Stomach (tissue), 9 donors: Measurements from ENCODE around the gene CEP112. TPM values are rescaled to one million over a fixed set of nuclear protein-coding genes. Genes with fewer than 3 reads are reported as not detected.

ENCODE experiments used
- DNase-seq, 2 donors: peaks; one replicate each; pipeline versions ENCODE4 v3.0.0 to v3.0.0-alpha.2; 2013 to 2019
- H3K27ac ChIP-seq, 5 donors: fragments of 200-600 bp in 4 of 5; sonication (generic) in 4 of 5; one replicate each; pipeline ENCODE4 v1.5.1; 2013 to 2019; ENCODE audit warnings: mild to moderate bottlenecking in 1 of 5, moderate library complexity in 1 of 5
- H3K27me3 ChIP-seq, 3 donors: fragments of 200-600 bp; sonication (generic); one replicate each; pipeline ENCODE4 v1.5.1; 2017 to 2019; ENCODE audit warnings: mixed run types in 1 of 3
- H3K36me3 ChIP-seq, 4 donors: fragments of 200-600 bp; sonication (generic); 1 replicate in 3 of 4; 2 replicates in 1 of 4; pipeline ENCODE4 v1.5.1; 2016 to 2019
- H3K4me1 ChIP-seq, 4 donors: fragments of 200-600 bp; sonication (generic); one replicate each; pipeline ENCODE4 v1.5.1; 2016 to 2019
- H3K4me3 ChIP-seq, 4 donors: fragments of 200-600 bp; sonication (generic) in 3 of 4; one replicate each; pipeline ENCODE4 v1.5.1; 2016 to 2019; ENCODE audit warnings: mild to moderate bottlenecking in 1 of 4
- H3K9me3 ChIP-seq, 4 donors: fragments of 200-600 bp; sonication (generic); one replicate each; pipeline ENCODE4 v1.5.1; 2016 to 2019
- CTCF ChIP-seq, 7 experiments: fragments of 450-650 bp in 4 of 7; fragments of 200-600 bp in 3 of 7; sonication (generic) in 3 of 7; IDR thresholded peaks; one replicate each; pipeline ENCODE4 v1.5.1; 2016 to 2019; ENCODE audit warnings: antibody characterized with exemption in 7 of 7, control low read depth in 2 of 7, mild to moderate bottlenecking in 1 of 7
- EP300 ChIP-seq: sonication (generic); formaldehyde crosslinking; IDR thresholded peaks from one replicate; pipeline ENCODE4 v1.6.1; 2017; ENCODE audit warnings: antibody characterized with exemption
- POLR2A ChIP-seq, 4 donors: fragments of 450-650 bp; IDR thresholded peaks; one replicate each; pipeline ENCODE4 v1.6.1; 2016; ENCODE audit warnings: antibody characterized with exemption in 4 of 4, control low read depth in 2 of 4, mild to moderate bottlenecking in 1 of 4, moderate library complexity in 1 of 4
- POLR2AphosphoS5 ChIP-seq, 3 donors: sonication (generic); formaldehyde crosslinking; IDR thresholded peaks; one replicate each; pipeline ENCODE4 v1.6.1; 2016; ENCODE audit warnings: antibody characterized with exemption in 3 of 3
- WGBS, 5 donors: extraction: QIAGEN DNeasy Blood & Tissue Kit in 3 of 5; methylation state at CpG; one replicate each; pipeline versions ENCODE4 v1.1.5 to v1.1.7; 2013 to 2018; 5-methylcytosine and 5-hydroxymethylcytosine counted together
- intact Hi-C: fragments of 100-400 bp; cut with DNase I; formaldehyde crosslinking; loops from one replicate; pipeline ENCODE4 v1.15.1; 2023; ENCODE audit warnings: low total_unique reads
- polyA plus RNA-seq, 3 donors: library from polyadenylated mRNA; stranded (reverse); fragments of 200-250 nt; gene quantifications; one replicate each; pipeline ENCODE4 v1.2.3, GENCODE V29; 2013
- total RNA-seq, 5 donors: library from RNA; depleted of rRNA; stranded (reverse); fragments of >200 nt; gene quantifications; one replicate each; pipeline versions ENCODE4 v1.1.0 to v1.2.3, GENCODE V29; 2014 to 2016
- donor health status: healthy with polysubstance abuse.
- donor health status: Bipolar disorder and iron deficiency.
- donor health status: healthy.

Gene CEP112
- total and polyA plus RNA-seq, 8 donors = 3.5 to 108 (median 13.3) TPM

DNA sequence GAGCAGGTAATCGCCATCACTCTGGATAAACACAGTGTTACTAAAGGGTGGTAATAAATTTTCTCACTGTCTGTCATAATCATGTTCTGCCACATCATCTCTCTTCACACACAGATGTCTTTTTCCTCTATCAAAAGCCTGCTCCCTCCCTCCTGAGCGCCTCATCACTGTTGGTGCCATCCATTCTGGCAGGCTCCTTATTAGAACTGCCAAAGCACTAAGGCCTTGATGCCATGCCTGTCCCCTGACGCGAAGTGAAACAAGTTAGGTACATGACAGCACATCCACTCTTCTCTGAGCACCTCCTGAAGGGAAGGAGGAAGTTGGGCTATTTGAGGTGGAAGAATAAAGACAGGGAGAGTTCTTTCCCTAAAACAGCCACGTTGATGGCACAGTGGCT is 592.3 kb downstream of the CEP112 start:
- WGBS, 5 donors = 81 to 85% (median 82%) methylated on average over 5 of the region's 5 CpGs
- no peak for DNase-seq
- Histone ChIP-seq H3K4me1 (peaks cover 0 to 8% (median 1%) of the 10 kb centered on the region in 4 donors), H3K27me3 (no peaks in the 10 kb centered on the region), H3K4me3 (no peak overlapping the region), H3K36me3 (no peaks in the 10 kb centered on the region), H3K9me3 (no peaks in the 10 kb centered on the region), H3K27ac (no peak overlapping the region)
- intact Hi-C loops = no loop called here
- TF ChIP-seq EP300 = no peak
- no peak for TF ChIP-seq CTCF (IDR thresholded peaks at IDR 0.05)

GRCh38 chr17:65598746-65599145 is 593.2 kb downstream of the CEP112 start:
- no peak for TF ChIP-seq EP300
- no peak for TF ChIP-seq POLR2AphosphoS5 (IDR thresholded peaks at IDR 0.05)
- TF ChIP-seq CTCF (IDR thresholded peaks at IDR 0.05) = no peak
- no peak for TF ChIP-seq POLR2A (IDR thresholded peaks at IDR 0.05)
- Histone ChIP-seq H3K9me3 (no peaks in the 10 kb centered on the region), H3K4me3 (no peak overlapping the region), H3K27me3 (no peaks in the 10 kb centered on the region), H3K4me1 (peaks cover 0 to 13% (median 7%) of the 10 kb centered on the region in 4 donors), H3K36me3 (no peaks in the 10 kb centered on the region), H3K27ac (no peak overlapping the region)
- 88 to 100% (median 96%) methylated on average over 1 of the region's 1 CpG for WGBS, 5 donors
- intact Hi-C loops = no loop called here
- DNase-seq = no peak

DNA sequence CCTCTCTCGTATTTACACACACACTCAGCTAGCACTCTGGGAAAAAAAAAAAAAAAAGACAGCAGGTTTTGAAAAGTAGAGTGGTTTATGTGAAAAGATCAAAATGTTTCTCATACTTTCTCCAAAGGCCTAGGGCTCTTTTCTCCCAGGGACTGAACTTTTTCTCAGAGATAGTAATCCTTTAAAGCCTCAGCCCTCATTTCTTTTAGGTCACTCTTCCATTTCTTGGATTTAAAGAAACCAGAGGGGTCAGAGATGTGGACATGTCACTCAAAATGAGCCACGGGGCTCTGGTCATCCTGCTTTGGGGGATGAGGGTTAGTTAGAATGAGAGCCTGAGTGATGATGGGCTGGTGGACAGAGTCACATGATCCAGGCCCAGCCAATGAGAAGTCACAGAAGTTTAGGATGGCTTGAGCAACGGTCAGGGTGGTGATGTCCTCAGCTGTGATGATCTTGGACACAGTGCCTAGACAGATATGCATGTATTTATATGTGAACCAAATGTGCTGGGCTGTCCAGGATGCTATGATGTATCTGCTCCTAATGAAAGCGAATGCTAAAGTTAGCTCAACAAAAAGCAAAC is 596.8 kb downstream of the CEP112 start:
- 58 to 66% (median 61%) methylated on average over 4 of the region's 4 CpGs for WGBS, 5 donors
- H3K9me3 ChIP-seq = no peaks in the 10 kb centered on the region
- no peaks in the 10 kb centered on the region for H3K36me3 ChIP-seq
- H3K27ac ChIP-seq = peak overlapping the region in 1 of 5 donors; percentile 32
- TF ChIP-seq CTCF (IDR thresholded peaks at IDR 0.05) = no peak
- no peak for TF ChIP-seq POLR2AphosphoS5 (IDR thresholded peaks at IDR 0.05)
- no peak for TF ChIP-seq EP300
- no peak for TF ChIP-seq POLR2A (IDR thresholded peaks at IDR 0.05)
- no peak overlapping the region for H3K4me3 ChIP-seq
- intact Hi-C loops = no loop called here
- DNase-seq = no peak
- peaks cover 0 to 13% (median 8%) of the 10 kb centered on the region in 4 donors for H3K4me1 ChIP-seq
- no peaks in the 10 kb centered on the region for H3K27me3 ChIP-seq

DNA sequence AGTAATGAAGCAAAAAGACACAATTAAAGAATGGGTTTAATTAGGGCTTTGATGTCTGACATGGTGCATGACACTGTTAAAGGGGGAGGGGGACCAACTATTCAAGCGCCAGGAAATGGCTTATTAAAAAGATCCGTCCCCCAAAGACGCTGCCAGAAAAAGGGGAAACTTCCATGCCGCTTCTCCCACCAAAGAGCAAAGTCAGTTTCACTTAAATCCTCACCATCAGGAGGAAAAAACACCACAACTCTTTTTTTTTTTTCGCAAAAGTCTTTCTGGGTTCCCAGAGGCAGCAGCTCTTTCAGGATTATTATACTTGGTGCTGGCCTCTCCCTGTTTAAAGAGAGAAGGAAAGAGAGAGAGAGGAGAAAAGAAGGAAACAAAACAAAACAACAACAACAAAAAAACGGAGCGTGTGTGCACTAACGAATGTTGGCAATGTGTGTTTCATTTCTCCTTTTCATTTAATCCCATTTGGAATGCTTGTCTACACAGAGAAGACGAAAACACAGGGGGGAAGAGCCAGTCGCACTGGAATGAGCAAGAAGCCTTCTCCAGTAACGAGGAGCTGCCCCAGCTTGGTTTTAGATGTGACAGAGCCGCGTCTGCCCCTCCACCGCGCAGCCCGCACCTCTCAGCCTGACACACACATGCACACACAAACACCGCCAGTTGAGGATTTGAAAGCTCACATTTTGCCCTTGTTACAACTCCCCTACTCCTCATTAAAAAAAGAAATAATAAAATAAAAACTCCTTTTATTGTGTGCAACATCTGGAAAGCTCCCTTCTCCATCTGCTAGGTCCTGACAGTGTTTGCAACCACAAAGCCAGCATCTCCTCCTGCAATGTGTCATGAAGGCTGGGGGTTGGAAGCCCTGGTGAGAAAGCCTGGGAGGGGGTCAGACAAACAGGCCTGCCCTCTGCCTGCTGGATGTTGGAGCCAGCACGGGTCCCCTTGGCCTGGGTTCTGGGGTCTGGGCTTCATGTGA is 597.8 kb downstream of the CEP112 start:
- Histone ChIP-seq H3K4me3 (peak overlapping the region in 3 of 4 donors; percentile 2 to 19 (median 16)), H3K4me1 (peaks cover 0 to 17% (median 10%) of the 10 kb centered on the region in 4 donors), H3K27ac (peak overlapping the region in 2 of 5 donors; percentile 14 to 32), H3K27me3 (no peaks in the 10 kb centered on the region), H3K36me3 (no peaks in the 10 kb centered on the region), H3K9me3 (no peaks in the 10 kb centered on the region)
- peak in 1 of 2 donors; percentile 45 for DNase-seq
- intact Hi-C loops = no loop called here
- 41 to 63% (median 55%) methylated on average over 18 of the region's 18 CpGs for WGBS, 5 donors
- no peak for TF ChIP-seq EP300
- TF ChIP-seq POLR2AphosphoS5 (IDR thresholded peaks at IDR 0.05) = no peak
- no peak for TF ChIP-seq POLR2A (IDR thresholded peaks at IDR 0.05)
- no peak for TF ChIP-seq CTCF (IDR thresholded peaks at IDR 0.05)
